C4-2B (cell line): Measurements from ENCODE around the gene USB1.

Experiments used
- H3K27ac ChIP-seq: fragments of 450-650 bp; 2 replicates; pipeline ENCODE4 v1.5.1; 2017
- CTCF ChIP-seq: fragments of 450-650 bp; conservative IDR thresholded peaks from 2 replicates; pipeline ENCODE4 v1.5.1; 2017; ENCODE audit warnings: mild to moderate bottlenecking
- ZFX ChIP-seq: fragments of 450-650 bp; IDR thresholded peaks from 2 replicates; pipeline ENCODE4 v1.6.1; 2017

The USB1 gene

GRCh38 chr16:58000706-58001676 is at the start of gene USB1:
USB1 (plus strand) TSS chr16:58001407; CDS start chr16:58001484, 77 bp downstream.
- peak within 1 kb of the TSS; percentile 89 for H3K27ac ChIP-seq
- peak; percentile 88 for TF ChIP-seq CTCF
- 0 out of 2 replicates have a peak, but pooled peaks have one; percentile 33 for TF ChIP-seq ZFX

- no peak for TF ChIP-seq ZFX
- TF ChIP-seq CTCF, result no peak
- no peak overlapping the region for H3K27ac ChIP-seq
These were observed 48.3 kb upstream of the USB1 start for GRCh38 chr16:57952909-57953308.

- no peak overlapping the region for H3K27ac ChIP-seq
- TF ChIP-seq CTCF (no peak), ZFX (no peak)
These were observed 47.4 kb upstream of the USB1 start for GRCh38 chr16:57953857-57954256.

GRCh38 chr16:57955572-57956188 is 45.5 kb upstream of the USB1 start:
- no peak for TF ChIP-seq CTCF
- no peak for TF ChIP-seq ZFX
- H3K27ac ChIP-seq, result no peak overlapping the region

GRCh38 chr16:57956270-57956808 is 44.9 kb upstream of the USB1 start:
- TF ChIP-seq CTCF, result no peak

GRCh38 chr16:57956924-57957672 is 44.1 kb upstream of the USB1 start:
- no peak overlapping the region for H3K27ac ChIP-seq
- TF ChIP-seq CTCF (no peak), ZFX (no peak)

More at GRCh38 chr16:57956270-57956808, 44.9 kb upstream of the USB1 start:
- no peak overlapping the region for H3K27ac ChIP-seq
